Fibroblast of mammary gland (primary cell): ENCODE data around the gene SELENOO.
"Not testable (repeated sequence)": the region's sequence is repeated elsewhere in the genome, so short reads cannot be mapped to it uniquely, and the experiment has no call there.

Experiments used
- DNase-seq: peaks from one replicate; pipeline ENCODE4 v3.0.0-alpha.2; 2010; ENCODE audit warnings: low read depth
- H3K4me3 ChIP-seq: 2 replicates; pipeline ENCODE4 v1.5.1; 2011; ENCODE audit warnings: low read depth, mild to moderate bottlenecking, low read length, moderate library complexity; ENCODE audit not compliant: control insufficient read depth
- TF ChIP-seq, protein P1 (sequence below): conservative IDR thresholded peaks from 2 replicates; pipeline ENCODE4 v1.5.1; 2011; ENCODE audit warnings: low read depth, low read length, inconsistent platforms; ENCODE audit not compliant: control insufficient read depth, insufficient read depth

The SELENOO gene

DNA sequence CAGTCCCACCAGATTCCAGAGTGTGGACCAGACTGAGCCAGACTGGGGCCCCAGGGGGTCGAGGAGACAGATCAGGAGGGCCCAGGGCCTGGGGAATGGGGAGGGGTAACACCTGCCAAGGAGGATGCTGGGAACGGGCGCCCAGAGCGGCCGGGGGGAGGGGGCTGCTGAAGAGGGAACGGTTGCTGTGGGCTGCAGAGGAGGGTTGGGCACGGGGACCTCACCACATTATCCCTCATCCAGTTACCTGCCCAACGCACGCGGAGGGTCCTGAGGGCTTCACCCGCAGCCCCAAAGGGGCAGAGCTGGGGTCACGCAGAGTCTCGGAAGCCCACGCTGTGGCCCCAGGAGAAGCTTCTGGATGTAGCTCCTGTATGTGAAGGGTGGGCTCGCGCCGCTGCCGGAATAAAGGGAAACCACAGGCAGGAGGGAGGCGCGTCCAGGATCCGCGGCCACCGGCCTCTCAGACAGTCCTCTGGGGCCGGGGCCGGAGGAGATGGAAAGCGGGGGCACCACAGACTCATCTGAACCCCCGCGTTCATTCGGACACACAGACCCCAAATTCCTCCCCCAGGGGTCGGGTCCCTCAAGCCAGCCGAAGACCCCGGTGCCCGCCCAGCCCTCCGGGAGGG is 866 bp upstream of the SELENOO start:
- TF ChIP-seq, protein P1, sequence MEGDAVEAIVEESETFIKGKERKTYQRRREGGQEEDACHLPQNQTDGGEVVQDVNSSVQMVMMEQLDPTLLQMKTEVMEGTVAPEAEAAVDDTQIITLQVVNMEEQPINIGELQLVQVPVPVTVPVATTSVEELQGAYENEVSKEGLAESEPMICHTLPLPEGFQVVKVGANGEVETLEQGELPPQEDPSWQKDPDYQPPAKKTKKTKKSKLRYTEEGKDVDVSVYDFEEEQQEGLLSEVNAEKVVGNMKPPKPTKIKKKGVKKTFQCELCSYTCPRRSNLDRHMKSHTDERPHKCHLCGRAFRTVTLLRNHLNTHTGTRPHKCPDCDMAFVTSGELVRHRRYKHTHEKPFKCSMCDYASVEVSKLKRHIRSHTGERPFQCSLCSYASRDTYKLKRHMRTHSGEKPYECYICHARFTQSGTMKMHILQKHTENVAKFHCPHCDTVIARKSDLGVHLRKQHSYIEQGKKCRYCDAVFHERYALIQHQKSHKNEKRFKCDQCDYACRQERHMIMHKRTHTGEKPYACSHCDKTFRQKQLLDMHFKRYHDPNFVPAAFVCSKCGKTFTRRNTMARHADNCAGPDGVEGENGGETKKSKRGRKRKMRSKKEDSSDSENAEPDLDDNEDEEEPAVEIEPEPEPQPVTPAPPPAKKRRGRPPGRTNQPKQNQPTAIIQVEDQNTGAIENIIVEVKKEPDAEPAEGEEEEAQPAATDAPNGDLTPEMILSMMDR, result no peak
- peak overlapping the region; percentile 51 for H3K4me3 ChIP-seq
- no peak for DNase-seq

GRCh38 chr22:50201191-50202129 is 649 bp downstream of the SELENOO start:
- DNase-seq, result no peak
- TF ChIP-seq, protein P1, result no peak
- H3K4me3 ChIP-seq, result peak overlapping the region; percentile 58

- TF ChIP-seq, protein P1, result no peak
Measured at GRCh38 chr22:50202130-50202666, 1.4 kb downstream of the SELENOO start.

DNA sequence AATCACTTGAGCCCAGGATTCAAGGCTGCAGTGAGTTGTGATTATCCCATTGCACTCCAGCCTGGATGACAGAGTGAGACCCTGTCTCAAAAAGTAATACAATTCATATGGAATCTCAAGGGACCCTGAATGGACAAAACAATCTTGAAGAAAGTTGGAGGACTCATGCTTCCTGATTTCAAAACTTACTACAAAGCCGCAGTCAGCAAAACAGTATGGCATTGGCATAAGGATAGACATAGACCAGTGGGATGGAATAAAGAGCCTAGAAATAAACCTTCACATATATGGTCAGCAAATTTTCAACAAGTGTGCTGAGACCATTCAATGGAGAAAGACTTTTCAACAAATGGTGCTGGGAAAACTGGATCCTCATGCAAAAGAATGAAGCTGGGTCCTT is 2.5 kb downstream of the SELENOO start:
- no peak for DNase-seq
- TF ChIP-seq, protein P1, result no peak
- H3K4me3 ChIP-seq, result no peak overlapping the region

More at GRCh38 chr22:50202130-50202666, 1.4 kb downstream of the SELENOO start:
- H3K4me3 ChIP-seq, result peak overlapping the region; percentile 58
- DNase-seq, result no peak

DNA sequence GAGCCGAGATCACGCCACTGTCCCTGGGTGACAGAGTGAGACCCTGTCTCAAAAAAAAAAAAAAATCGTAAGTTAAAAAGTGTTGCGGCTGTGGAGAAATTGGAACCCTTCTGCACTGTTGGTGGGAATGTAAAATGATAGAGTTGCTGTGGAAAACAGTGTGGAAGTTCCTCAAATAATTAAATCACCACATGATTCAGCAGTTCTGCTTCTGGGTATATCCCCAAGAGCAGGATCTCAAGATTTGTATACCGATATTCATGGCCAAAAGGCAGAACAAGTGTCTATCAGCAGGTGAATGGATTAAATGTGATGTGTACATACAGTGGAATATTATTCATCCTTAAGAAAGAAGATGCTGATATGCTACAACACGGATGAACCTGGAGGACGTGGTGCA is 3.8 kb downstream of the SELENOO start:
- no peak overlapping the region for H3K4me3 ChIP-seq
- TF ChIP-seq, protein P1, result no peak

GRCh38 chr22:50204998-50205397 is 4.2 kb downstream of the SELENOO start:
- H3K4me3 ChIP-seq, DNase-seq: not testable (repeated sequence)

More for the DNA sequence above, 3.8 kb downstream of the SELENOO start:
- no peak for DNase-seq
